GM19193 (cell line): ENCODE measurements around the gene MCL1.

Experiments
- POLR2A ChIP-seq: IDR thresholded peaks from 4 replicates; pipeline ENCODE4 v1.6.1; 2011; ENCODE audit not compliant: insufficient read depth, insufficient read length; ENCODE audit errors: extremely low read depth

MCL1 gene

DNA sequence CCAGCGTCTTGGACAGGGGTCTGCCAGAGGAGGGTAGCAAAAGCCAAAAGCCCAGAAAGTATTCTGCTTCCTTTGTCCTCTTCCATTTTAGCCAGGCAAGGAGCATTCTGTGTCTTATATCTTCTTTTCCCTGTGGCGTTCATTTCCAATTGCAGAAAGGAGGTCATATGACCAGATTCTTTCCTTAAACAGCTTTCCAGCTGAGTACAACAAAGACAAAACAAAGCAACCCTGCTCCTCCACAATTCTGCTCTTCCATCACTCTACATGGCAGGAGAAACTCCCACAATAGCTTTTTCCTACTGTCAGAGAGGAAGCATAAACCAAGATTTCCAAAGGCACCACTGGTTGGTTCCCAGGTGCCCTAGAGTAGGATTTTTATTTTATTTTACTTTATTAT, 30.3 kb upstream of the MCL1 start:
- no peak for TF ChIP-seq POLR2A

- no peak for TF ChIP-seq POLR2A
Observed at GRCh38 chr1:150606463-150607142, 27.2 kb upstream of the MCL1 start.

- TF ChIP-seq POLR2A, result no peak
Observed at GRCh38 chr1:150604226-150604588, 24.8 kb upstream of the MCL1 start.

GRCh38 chr1:150603711-150604110, 24.3 kb upstream of the MCL1 start:
- TF ChIP-seq POLR2A, result no peak

GRCh38 chr1:150601540-150601939, 22.1 kb upstream of the MCL1 start:
- TF ChIP-seq POLR2A, result no peak

- TF ChIP-seq POLR2A, result no peak
Observed at GRCh38 chr1:150596976-150597375, 17.6 kb upstream of the MCL1 start.

- TF ChIP-seq POLR2A, result no peak
Observed at GRCh38 chr1:150596095-150596892, 16.9 kb upstream of the MCL1 start.

- TF ChIP-seq POLR2A, result no peak
Observed at GRCh38 chr1:150582371-150582770, 3.0 kb upstream of the MCL1 start.

- TF ChIP-seq POLR2A, result no peak
Observed at GRCh38 chr1:150579945-150580642, 684 bp upstream of the MCL1 start.

DNA sequence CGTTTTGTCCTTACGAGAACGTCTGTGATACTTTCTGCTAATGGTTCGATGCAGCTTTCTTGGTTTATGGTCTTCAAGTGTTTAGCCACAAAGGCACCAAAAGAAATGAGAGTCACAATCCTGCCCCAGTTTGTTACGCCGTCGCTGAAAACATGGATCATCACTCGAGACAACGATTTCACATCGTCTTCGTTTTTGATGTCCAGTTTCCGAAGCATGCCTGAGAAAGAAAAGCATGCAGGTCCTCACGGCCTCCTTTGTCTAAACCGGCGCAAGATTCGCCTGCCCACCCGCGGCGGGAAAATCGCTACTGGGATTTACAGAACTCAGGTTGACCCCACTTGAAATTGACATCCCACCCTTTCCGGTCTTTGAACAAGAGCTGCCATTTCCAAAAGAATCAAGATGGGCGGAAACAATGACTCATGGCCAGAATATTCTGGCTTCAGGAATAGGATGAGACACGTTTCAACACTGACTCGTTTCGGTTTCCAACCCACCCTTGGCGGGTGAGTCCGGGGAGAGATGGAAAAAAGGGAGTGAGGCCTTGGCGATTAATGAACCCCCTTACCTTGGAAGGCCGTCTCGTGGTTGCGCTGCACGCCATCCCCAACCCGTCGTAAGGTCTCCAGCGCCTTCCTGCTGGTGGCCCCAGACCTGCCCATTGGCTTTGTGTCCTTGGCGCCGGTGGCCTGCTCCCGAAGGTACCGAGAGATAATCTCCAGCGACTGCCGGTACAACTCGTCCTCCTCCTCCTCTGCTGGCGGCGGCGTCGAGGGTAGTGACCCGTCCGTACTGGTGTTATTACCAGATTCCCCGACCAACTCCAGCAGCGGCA, 919 bp downstream of the MCL1 start:
- no peak for TF ChIP-seq POLR2A

DNA sequence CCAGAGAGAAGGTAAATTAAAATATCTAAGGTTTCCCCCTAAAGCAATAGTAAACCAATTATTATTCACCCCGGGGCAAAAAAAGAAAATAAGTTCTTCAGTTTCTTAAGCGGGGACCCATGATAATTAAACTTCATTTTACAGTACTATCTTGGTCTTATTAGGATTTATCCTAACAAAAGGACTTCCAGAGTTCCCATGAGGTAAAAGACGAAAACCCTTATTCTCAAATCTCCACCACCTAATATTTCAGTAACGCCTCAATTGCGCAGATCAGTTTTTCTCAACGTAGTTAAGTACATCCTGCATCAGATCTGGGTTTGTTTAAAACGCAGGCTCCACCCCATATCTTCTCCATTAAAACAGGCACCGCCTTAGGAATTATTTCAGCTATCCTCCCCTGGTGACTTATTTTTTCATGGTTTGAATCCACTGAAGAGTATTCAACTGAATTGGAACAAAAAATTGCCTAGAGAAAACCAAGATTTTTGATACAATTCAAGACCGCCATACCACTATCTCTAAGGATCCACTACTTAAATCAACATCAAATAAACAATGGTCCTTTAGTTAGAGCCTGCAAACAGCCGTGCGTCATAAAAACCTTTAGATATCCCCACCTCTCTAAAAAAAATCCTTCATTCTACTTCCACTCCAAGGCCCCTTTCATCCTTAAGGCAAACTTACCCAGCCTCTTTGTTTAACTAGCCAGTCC, 1.7 kb downstream of the MCL1 start:
- no peak for TF ChIP-seq POLR2A

GRCh38 chr1:150576794-150577556, 2.4 kb downstream of the MCL1 start:
- TF ChIP-seq POLR2A, result no peak

- no peak for TF ChIP-seq POLR2A
Observed at GRCh38 chr1:150576367-150576711, 3.1 kb downstream of the MCL1 start.

DNA sequence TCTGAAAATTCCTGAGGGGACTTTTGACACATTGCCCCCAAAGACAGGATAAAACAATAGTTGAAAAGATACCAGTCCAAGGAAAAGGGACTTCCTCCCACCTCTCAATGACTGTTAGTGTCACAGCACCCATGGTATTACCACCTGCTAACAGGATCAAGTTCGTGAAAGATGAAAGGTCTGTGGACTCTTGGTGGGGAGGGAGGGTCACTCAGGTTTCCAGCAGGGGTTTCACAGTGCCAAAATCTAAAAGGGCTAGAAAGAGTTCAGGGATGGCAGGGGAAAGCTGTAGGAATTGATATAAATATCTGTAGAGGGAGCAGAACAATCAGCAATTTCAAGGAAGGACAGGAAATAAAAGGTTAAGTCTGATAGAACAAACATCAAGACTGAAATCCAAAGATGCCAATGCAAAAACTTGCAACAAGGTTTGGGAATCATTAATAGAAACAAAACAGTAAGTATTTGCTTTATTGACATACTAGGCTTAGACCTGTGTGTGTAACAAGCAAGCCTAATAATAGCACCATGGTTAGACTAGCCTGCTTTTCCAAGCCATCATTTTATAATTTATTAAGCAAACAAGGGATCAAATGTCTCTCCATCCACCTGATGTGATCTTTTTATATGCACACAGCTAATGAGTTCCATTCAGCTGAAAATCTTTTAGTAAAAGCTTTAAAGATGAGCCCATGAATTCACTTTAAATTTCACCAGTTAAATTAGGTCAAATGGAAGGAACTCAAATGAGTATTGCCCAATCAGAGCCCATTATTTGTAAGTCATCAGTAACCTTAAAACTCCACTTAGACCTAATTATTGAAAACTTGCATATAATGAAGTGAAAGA, 3.7 kb downstream of the MCL1 start:
- no peak for TF ChIP-seq POLR2A
